Vagina (tissue), 2 donors: ENCODE measurements around the gene GPR18.

ENCODE experiments used
- POLR2A ChIP-seq, 2 donors: fragments of 450-650 bp; IDR thresholded peaks; one replicate each; pipeline ENCODE4 v1.6.1; 2017; ENCODE audit warnings: antibody characterized with exemption in 2 of 2, mild to moderate bottlenecking in 2 of 2, moderate library complexity in 2 of 2
- POLR2AphosphoS5 ChIP-seq, 2 donors: sonication (generic); formaldehyde crosslinking; IDR thresholded peaks; one replicate each; pipeline ENCODE4 v1.9.0; 2017; ENCODE audit warnings: antibody characterized with exemption in 2 of 2, mild to moderate bottlenecking in 2 of 2, low read depth in 1 of 2; ENCODE audit not compliant: insufficient read depth in 1 of 2
- TF ChIP-seq, protein P1 (sequence below), 3 experiments: fragments of 450-650 bp in 2 of 3; fragments of 200-600 bp in 1 of 3; sonication (generic) in 1 of 3; IDR thresholded peaks; one replicate each; pipeline ENCODE4 v1.5.1; 2017 to 2019; ENCODE audit warnings: antibody characterized with exemption in 3 of 3, mild to moderate bottlenecking in 2 of 3, moderate library complexity in 2 of 3

DNA sequence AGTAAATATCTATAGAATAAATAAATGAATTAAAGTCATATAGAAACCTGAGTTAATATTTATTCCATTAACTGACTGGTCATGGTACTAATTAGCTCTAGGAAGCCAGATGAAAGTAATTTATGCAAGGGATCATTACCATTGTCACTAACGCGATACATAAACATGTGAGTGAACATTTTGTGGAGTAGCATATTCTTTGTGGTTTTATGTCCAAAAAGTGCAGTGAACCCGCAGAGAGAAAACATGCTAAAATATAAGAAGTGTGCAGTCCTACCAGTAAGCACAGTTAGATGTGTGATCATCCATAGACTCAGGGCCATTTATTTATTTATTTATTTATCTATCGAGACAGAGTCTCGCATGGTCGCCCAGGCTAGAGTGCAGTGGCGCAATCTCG is 47.4 kb upstream of the GPR18 start:
- TF ChIP-seq, protein P1, sequence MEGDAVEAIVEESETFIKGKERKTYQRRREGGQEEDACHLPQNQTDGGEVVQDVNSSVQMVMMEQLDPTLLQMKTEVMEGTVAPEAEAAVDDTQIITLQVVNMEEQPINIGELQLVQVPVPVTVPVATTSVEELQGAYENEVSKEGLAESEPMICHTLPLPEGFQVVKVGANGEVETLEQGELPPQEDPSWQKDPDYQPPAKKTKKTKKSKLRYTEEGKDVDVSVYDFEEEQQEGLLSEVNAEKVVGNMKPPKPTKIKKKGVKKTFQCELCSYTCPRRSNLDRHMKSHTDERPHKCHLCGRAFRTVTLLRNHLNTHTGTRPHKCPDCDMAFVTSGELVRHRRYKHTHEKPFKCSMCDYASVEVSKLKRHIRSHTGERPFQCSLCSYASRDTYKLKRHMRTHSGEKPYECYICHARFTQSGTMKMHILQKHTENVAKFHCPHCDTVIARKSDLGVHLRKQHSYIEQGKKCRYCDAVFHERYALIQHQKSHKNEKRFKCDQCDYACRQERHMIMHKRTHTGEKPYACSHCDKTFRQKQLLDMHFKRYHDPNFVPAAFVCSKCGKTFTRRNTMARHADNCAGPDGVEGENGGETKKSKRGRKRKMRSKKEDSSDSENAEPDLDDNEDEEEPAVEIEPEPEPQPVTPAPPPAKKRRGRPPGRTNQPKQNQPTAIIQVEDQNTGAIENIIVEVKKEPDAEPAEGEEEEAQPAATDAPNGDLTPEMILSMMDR (IDR thresholded peaks at IDR 0.05), result no peak
- TF ChIP-seq POLR2A (IDR thresholded peaks at IDR 0.05) (no peak), POLR2AphosphoS5 (IDR thresholded peaks at IDR 0.05; ENCODE audit: insufficient read depth in 1 of 2, low read depth in 1 of 2) (no peak)
